ENCODE data around the gene TMEM187. TPM values are rescaled to one million over a fixed set of nuclear protein-coding genes. Genes with fewer than 3 reads are reported as not detected.

Gene TMEM187
- total RNA-seq, 1 experiment from 2014 or later, result 2.8 TPM

DNA sequence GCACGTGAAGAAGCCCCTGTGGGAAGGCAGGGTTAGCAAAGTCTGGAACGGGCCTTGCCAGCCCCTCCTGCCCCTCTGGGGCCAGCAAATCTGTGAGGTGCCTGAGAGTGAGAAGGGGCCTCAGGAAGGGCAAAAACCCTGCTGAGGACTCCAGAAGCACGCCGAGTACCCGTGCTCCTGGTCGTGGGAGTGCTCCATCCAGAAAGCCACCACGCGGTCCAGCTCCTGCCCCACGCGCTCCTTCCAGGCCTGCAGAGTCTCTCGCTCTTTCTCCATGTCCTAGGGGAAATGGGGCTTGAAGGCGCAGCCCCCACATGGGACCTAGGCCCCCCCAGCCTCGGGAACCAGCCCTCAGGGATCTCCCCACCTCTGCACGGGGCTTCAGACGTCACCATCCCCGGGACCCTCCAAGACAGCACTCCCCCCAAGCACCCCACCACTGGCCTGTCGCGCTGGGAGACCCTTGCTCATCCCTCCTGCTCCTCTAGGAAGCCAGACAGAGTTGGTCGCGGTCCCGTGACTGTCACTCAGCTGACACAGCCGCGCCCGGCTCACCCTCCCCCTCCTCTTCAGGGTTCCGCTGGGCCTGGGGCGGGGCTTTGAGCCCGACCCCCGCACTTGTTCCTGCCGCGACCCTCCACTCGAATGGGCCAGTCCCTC, 28.3 kb upstream of the TMEM187 start, which contains the start of gene RENBP:
RENBP (minus strand) TSS at position 504 of the 660 bp plus-strand sequence; CDS start at position 471, 33 bp downstream.
- intact Hi-C loops (cut with micrococcal nuclease; ENCODE audit: unreplicated experiment), result loop anchor here (10.0 kb wide), 1 partner anchor 591 kb away; no protein-coding TSS in a partner anchor
- CTCF ChIA-PET, result no interaction called here
- DNase-seq (ENCODE audit: low spot score), result peak; percentile 52

DNA sequence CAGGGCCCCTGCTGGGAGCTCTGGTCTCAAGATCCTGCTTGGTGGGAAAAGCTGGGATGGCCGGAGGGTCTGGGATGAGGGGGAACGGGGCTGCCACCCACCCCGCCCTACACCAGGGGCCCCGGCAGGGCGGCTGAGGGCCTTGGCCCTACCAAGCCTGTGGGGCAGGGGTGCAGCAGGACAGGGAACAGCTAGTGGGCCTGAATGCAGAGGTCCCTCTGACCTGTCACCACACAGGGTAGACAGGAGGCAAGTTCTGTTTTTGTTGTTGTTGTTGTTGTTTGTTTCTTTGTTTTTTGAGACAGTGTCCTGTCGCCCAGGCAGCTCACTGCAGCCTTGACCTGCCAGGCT, 27.8 kb upstream of the TMEM187 start:
- H3K27ac ChIP-seq (ENCODE audit: low read depth, low read length, poor library complexity, severe bottlenecking), result no peak overlapping the region
- intact Hi-C loops (cut with micrococcal nuclease; ENCODE audit: unreplicated experiment), result loop anchor here (5.0 to 10.0 kb wide), 2 partner anchors 590 to 982 kb away; no protein-coding TSS in a partner anchor
- TF ChIP-seq CTCF (conservative IDR thresholded peaks at IDR 0.05; ENCODE audit: low read depth, low read length), result no peak
- TF ChIP-seq EZH2 (IDR thresholded peaks at IDR 0.05; ENCODE audit: borderline replicate concordance, low read depth, low read length, poor library complexity, severe bottlenecking), result no peak
- H3K4me3 ChIP-seq (ENCODE audit: low read depth, low read length, poor library complexity, severe bottlenecking), result no peak overlapping the region
- no peaks in the 10 kb centered on the region for H3K4me1 ChIP-seq (ENCODE audit: insufficient read depth, low read length, poor library complexity, severe bottlenecking)
- no peaks in the 10 kb centered on the region for H3K9me3 ChIP-seq (ENCODE audit: low read depth, low read length, poor library complexity, severe bottlenecking)
- no peak for DNase-seq (ENCODE audit: low spot score)
- peaks cover 6% of the 10 kb centered on the region for H3K36me3 ChIP-seq (ENCODE audit: insufficient read depth, low read length, poor library complexity, severe bottlenecking)
- CTCF ChIA-PET, result interaction anchor here (0.6 kb wide), 3 partner anchors 20 to 881 kb away, joined by 7 to 8 read pairs (median 7); no protein-coding TSS in a partner anchor
- no peaks in the 10 kb centered on the region for H3K27me3 ChIP-seq (replicated peaks; ENCODE audit: insufficient read depth, low read depth, low read length, poor library complexity)
- BruUV-seq (replicated peaks), result no TSS peak
- POLR2A ChIA-PET (ENCODE audit: low non-redundant PET), result no interaction called here

More for the DNA sequence above, 28.3 kb upstream of the TMEM187 start, which contains the start of gene RENBP:
- TF ChIP-seq CTCF (conservative IDR thresholded peaks at IDR 0.05; ENCODE audit: low read depth, low read length) (no peak), EZH2 (IDR thresholded peaks at IDR 0.05; ENCODE audit: borderline replicate concordance, low read depth, low read length, poor library complexity, severe bottlenecking) (no peak)
- POLR2A ChIA-PET (ENCODE audit: low non-redundant PET), result no interaction called here
- Histone ChIP-seq H3K4me3 (ENCODE audit: low read depth, low read length, poor library complexity, severe bottlenecking) (peak within 1 kb of the TSS; percentile 30), H3K27me3 (replicated peaks; ENCODE audit: insufficient read depth, low read depth, low read length, poor library complexity) (no peaks in the 10 kb centered on the region), H3K9me3 (ENCODE audit: low read depth, low read length, poor library complexity, severe bottlenecking) (no peaks in the 10 kb centered on the region), H3K27ac (ENCODE audit: low read depth, low read length, poor library complexity, severe bottlenecking) (no peak within 1 kb of the TSS), H3K4me1 (ENCODE audit: insufficient read depth, low read length, poor library complexity, severe bottlenecking) (no peaks in the 10 kb centered on the region), H3K36me3 (ENCODE audit: insufficient read depth, low read length, poor library complexity, severe bottlenecking) (peaks cover 4% of the 10 kb centered on the region)
- no TSS peak for BruUV-seq (replicated peaks)

DNA sequence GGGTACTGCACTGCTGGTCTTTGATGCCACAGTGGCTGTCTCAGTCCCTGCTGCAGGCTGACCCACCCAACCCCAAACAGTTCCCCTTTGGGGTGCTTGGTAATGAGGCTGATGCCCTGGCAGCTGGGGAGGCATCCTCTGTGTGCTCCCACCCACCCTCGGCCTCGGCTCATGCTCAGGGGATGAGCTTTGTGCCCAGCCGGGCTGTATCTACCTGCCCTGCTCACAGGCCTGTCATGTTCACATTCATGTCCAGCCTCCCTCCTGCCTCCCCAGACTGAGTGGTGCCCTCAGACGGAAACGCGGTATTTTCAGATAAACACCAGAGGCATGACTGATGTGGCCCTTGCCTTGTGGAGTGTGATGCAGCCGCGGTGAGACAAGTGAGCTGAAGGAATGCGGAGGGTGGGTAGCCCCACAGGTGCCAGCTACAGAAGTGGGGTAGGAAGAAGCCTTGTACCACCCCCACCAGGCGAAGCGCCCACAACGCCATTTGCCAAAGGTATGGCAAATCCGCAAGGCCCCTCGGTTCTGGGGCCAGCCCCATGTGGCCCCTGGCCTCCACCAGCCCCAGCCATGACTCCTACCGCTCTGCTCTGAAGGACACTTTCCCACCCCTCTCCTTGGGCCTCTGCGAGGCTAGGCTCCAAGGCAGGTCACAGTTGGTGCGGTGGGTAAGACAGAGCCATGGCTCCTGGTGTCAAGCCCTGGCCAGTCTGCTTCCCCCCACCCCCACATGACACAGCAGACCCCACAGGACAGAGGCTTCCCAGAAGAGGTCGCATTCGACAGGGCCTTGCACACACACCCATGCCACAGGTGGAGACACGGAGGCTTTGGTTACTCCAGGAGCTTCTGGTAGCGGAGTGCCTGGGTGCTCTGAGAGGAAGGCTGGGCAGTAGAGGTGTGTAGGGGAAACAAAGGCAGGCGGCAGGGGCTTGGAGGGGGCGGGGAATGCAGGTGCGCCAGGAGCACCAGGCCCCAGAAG, 26.3 kb upstream of the TMEM187 start:
- Histone ChIP-seq H3K27ac (ENCODE audit: low read depth, low read length, poor library complexity, severe bottlenecking) (no peak overlapping the region), H3K4me3 (ENCODE audit: low read depth, low read length, poor library complexity, severe bottlenecking) (no peak overlapping the region), H3K9me3 (ENCODE audit: low read depth, low read length, poor library complexity, severe bottlenecking) (no peaks in the 10 kb centered on the region), H3K27me3 (replicated peaks; ENCODE audit: insufficient read depth, low read depth, low read length, poor library complexity) (no peaks in the 10 kb centered on the region), H3K36me3 (ENCODE audit: insufficient read depth, low read length, poor library complexity, severe bottlenecking) (peaks cover 21% of the 10 kb centered on the region), H3K4me1 (ENCODE audit: insufficient read depth, low read length, poor library complexity, severe bottlenecking) (no peaks in the 10 kb centered on the region)
- ChIA-PET POLR2A (ENCODE audit: low non-redundant PET) (no interaction called here), CTCF (interaction anchor here (0.9 to 1.4 kb wide), 3 partner anchors 18 to 259 kb away, joined by 3 to 8 read pairs (median 3); partner anchors contain the start of gene SLC6A8)
- DNase-seq (ENCODE audit: low spot score), result no peak
- TF ChIP-seq CTCF (conservative IDR thresholded peaks at IDR 0.05; ENCODE audit: low read depth, low read length) (no peak), EZH2 (IDR thresholded peaks at IDR 0.05; ENCODE audit: borderline replicate concordance, low read depth, low read length, poor library complexity, severe bottlenecking) (no peak)
- intact Hi-C loops (cut with micrococcal nuclease; ENCODE audit: unreplicated experiment), result loop anchor here (5.0 to 10.0 kb wide), 2 partner anchors 589 to 984 kb away; no protein-coding TSS in a partner anchor
- no TSS peak for BruUV-seq (replicated peaks)
